K562 (cell line): ENCODE measurements around the gene SLC44A5.

Experiments
- CTCF ChIP-seq, 3 experiments: IDR thresholded peaks in 2 of 3; conservative IDR thresholded peaks in 1 of 3; 2 replicates each; pipeline ENCODE4 v1.5.1; 2011 to 2012; ENCODE audit warnings: low read length in 3 of 3, mild to moderate bottlenecking in 3 of 3, control low read depth in 2 of 3, improper control_type of control experiment in 1 of 3, inconsistent platforms in 1 of 3, low read depth in 1 of 3, mixed read lengths in 1 of 3, moderate library complexity in 1 of 3; ENCODE audit not compliant: insufficient read depth in 2 of 3
- ELF4 ChIP-seq: fragments of 450-650 bp; formaldehyde crosslinking; IDR thresholded peaks from 2 replicates; pipeline ENCODE4 v1.4.0; 2022; ENCODE audit warnings: missing genetic modification characterization
- ETV5 ChIP-seq: sonication (generic); formaldehyde crosslinking; IDR thresholded peaks from 2 replicates; pipeline ENCODE4 v1.4.0; 2020; ENCODE audit warnings: low read depth, mild to moderate bottlenecking, missing genetic modification reagents
- EZH2 ChIP-seq: IDR thresholded peaks from 2 replicates; pipeline ENCODE4 v1.6.1; 2012; ENCODE audit warnings: low read depth, mild to moderate bottlenecking, inconsistent platforms, low read length, borderline replicate concordance
- FOXO4 ChIP-seq: fragments of 450-650 bp; formaldehyde crosslinking; IDR thresholded peaks from 2 replicates; pipeline ENCODE4 v1.4.0; 2020; ENCODE audit warnings: mild to moderate bottlenecking, moderate library complexity
- MAX ChIP-seq: sonication (generic); formaldehyde crosslinking; IDR thresholded peaks from 2 replicates; pipeline ENCODE4 v1.9.0; 2022; ENCODE audit warnings: mild to moderate bottlenecking, missing genetic modification reagents
- MBD1 ChIP-seq: fragments of 250-450 bp; sonication (Bioruptor Pico); IDR thresholded peaks from 2 replicates; pipeline ENCODE4 v1.8.0; 2022; ENCODE audit warnings: inconsistent platforms
- NCOA1 ChIP-seq: fragments of 450-650 bp; IDR thresholded peaks from 2 replicates; pipeline ENCODE4 v1.6.1; 2016; ENCODE audit warnings: low read depth
- PHF8 ChIP-seq: fragments of 200-600 bp; sonication (generic); IDR thresholded peaks from 2 replicates; pipeline ENCODE4 v1.6.1; 2012; ENCODE audit warnings: mixed run types, mild to moderate bottlenecking, inconsistent platforms, low read length, moderate library complexity, borderline replicate concordance
- RAD21 ChIP-seq, 2 experiments: fragments of 250-450 bp in 1 of 2; fragments of 450-650 bp in 1 of 2; sonication (Bioruptor Pico) in 1 of 2; formaldehyde crosslinking in 1 of 2; IDR thresholded peaks in 1 of 2; conservative IDR thresholded peaks in 1 of 2; 2 replicates each; pipeline versions ENCODE4 v1.4.0 to v1.8.0; 2020 to 2022; ENCODE audit warnings: mild to moderate bottlenecking in 2 of 2, moderate library complexity in 1 of 2
- REST ChIP-seq, 2 experiments: fragments of 450-650 bp; formaldehyde crosslinking in 1 of 2; IDR thresholded peaks; 2 replicates each; pipeline versions ENCODE4 v1.4.0 to v1.6.1; 2014 to 2020; ENCODE audit warnings: mild to moderate bottlenecking in 2 of 2, borderline replicate concordance in 1 of 2, low read depth in 1 of 2
- SIN3A ChIP-seq, 2 experiments: fragments of 150-350 bp in 1 of 2; IDR thresholded peaks; 2 replicates each; pipeline ENCODE4 v1.6.1; 2011 to 2016; ENCODE audit warnings: borderline replicate concordance in 2 of 2, low read depth in 2 of 2, low read length in 2 of 2, mild to moderate bottlenecking in 2 of 2, moderate library complexity in 2 of 2; ENCODE audit not compliant: control insufficient read depth in 1 of 2
- USF2 ChIP-seq: sonication (generic); formaldehyde crosslinking; IDR thresholded peaks from 2 replicates; pipeline ENCODE4 v1.5.0; 2020; ENCODE audit warnings: missing genetic modification reagents
- ZNF384 ChIP-seq: IDR thresholded peaks from 2 replicates; pipeline ENCODE4 v1.6.1; 2012; ENCODE audit warnings: low read depth, low read length, improper control_type of control experiment

- TF ChIP-seq ELF4 (CRISPR knock-in tag) = no peak
- no peak for TF ChIP-seq ETV5
- no peak for TF ChIP-seq ZNF384
- TF ChIP-seq FOXO4 (CRISPR knock-in tag) = no peak
- TF ChIP-seq EZH2 = no peak
- TF ChIP-seq MBD1 = no peak
- no peak for TF ChIP-seq RAD21 (CRISPR knock-in tag; conservative IDR thresholded peaks at IDR 0.05 in 1 of 2, IDR thresholded peaks at IDR 0.05 in 1 of 2)
- no peak for TF ChIP-seq USF2 (CRISPR knock-in tag)
- TF ChIP-seq SIN3A (IDR thresholded peaks at IDR 0.05; ENCODE audit: borderline replicate concordance in 2 of 2, control insufficient read depth in 1 of 2, low read depth in 2 of 2, low read length in 2 of 2) = no peak
- TF ChIP-seq CTCF (IDR thresholded peaks at IDR 0.05 in 2 of 3, conservative IDR thresholded peaks at IDR 0.05 in 1 of 3; ENCODE audit: insufficient read depth in 2 of 3, low read depth in 1 of 3, low read length in 3 of 3) = no peak
- no peak for TF ChIP-seq PHF8
- TF ChIP-seq NCOA1 = no peak
- no peak for TF ChIP-seq REST (IDR thresholded peaks at IDR 0.05; ENCODE audit: borderline replicate concordance)
- no peak for TF ChIP-seq REST (CRISPR knock-in tag; IDR thresholded peaks at IDR 0.05; ENCODE audit: low read depth)
- no peak for TF ChIP-seq MAX (CRISPR knock-in tag)
Observed at GRCh38 chr1:75234562-75234961, 376.4 kb downstream of the SLC44A5 start.
